ENCODE measurements around the gene ITGB7. TPM values are rescaled to one million over a fixed set of nuclear protein-coding genes. Genes with fewer than 3 reads are reported as not detected.

ITGB7 gene
- total and polyA plus RNA-seq, 2 donors (not counting 3 experiments of a cell fraction or from before 2014, with no cell fraction given): 0.17 TPM; not detected in 1

- H3K9ac ChIP-seq (replicated peaks; ENCODE audit: extremely low read depth, insufficient read depth, low read length): no peak overlapping the region
- intact Hi-C loops (cut with micrococcal nuclease): no loop called here
- H3K27me3 ChIP-seq (ENCODE audit: control insufficient read depth in 2 of 2, insufficient read depth in 2 of 2, low read length in 2 of 2): no peaks in the 10 kb centered on the region
- H3K4me1 ChIP-seq (ENCODE audit: control insufficient read depth, extremely low read depth, insufficient read depth, low read length): peaks cover 2% of the 10 kb centered on the region
- H3K9me1 ChIP-seq (replicated peaks; ENCODE audit: control insufficient read depth, extremely low read depth, insufficient read depth, low read length): no peaks in the 10 kb centered on the region
- DNase-seq (ENCODE audit: low read depth, low spot score) (no peak), FAIRE-seq (no peak)
- POLR2A ChIA-PET: no interaction called here
- TF ChIP-seq JUN (IDR thresholded peaks at IDR 0.05; ENCODE audit: borderline replicate concordance, insufficient read depth, insufficient read length, low read depth) (no peak), MAX (IDR thresholded peaks at IDR 0.05; ENCODE audit: insufficient read depth, insufficient read length) (no peak), EZH2 (IDR thresholded peaks at IDR 0.05; ENCODE audit: borderline replicate concordance, low read depth, low read length, severe bottlenecking) (no peak), GATA2 (IDR thresholded peaks at IDR 0.05; ENCODE audit: insufficient read depth, insufficient read length, low read depth, low read length) (no peak), MYC (IDR thresholded peaks at IDR 0.05; ENCODE audit: low read depth, low read length) (no peak), POLR2AphosphoS5 (IDR thresholded peaks at IDR 0.05; ENCODE audit: insufficient read depth, low read depth, low read length) (no peak), POLR2A (IDR thresholded peaks at IDR 0.05; ENCODE audit: low read depth, low read length) (no peak), FOS (IDR thresholded peaks at IDR 0.05; ENCODE audit: borderline replicate concordance, insufficient read depth, low read length) (no peak)
- TF ChIP-seq, protein P1, sequence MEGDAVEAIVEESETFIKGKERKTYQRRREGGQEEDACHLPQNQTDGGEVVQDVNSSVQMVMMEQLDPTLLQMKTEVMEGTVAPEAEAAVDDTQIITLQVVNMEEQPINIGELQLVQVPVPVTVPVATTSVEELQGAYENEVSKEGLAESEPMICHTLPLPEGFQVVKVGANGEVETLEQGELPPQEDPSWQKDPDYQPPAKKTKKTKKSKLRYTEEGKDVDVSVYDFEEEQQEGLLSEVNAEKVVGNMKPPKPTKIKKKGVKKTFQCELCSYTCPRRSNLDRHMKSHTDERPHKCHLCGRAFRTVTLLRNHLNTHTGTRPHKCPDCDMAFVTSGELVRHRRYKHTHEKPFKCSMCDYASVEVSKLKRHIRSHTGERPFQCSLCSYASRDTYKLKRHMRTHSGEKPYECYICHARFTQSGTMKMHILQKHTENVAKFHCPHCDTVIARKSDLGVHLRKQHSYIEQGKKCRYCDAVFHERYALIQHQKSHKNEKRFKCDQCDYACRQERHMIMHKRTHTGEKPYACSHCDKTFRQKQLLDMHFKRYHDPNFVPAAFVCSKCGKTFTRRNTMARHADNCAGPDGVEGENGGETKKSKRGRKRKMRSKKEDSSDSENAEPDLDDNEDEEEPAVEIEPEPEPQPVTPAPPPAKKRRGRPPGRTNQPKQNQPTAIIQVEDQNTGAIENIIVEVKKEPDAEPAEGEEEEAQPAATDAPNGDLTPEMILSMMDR (IDR thresholded peaks at IDR 0.05; ENCODE audit: extremely low read depth in 1 of 2, insufficient read depth in 1 of 2, low read depth in 1 of 2, low read length in 2 of 2): no peak
- H3K9me3 ChIP-seq (replicated peaks; ENCODE audit: control insufficient read depth, insufficient read depth, low read length): no peaks in the 10 kb centered on the region
- H3K79me2 ChIP-seq (ENCODE audit: control insufficient read depth, insufficient read depth, low read length): no peaks in the 10 kb centered on the region
- no peak overlapping the region for H3K27ac ChIP-seq (ENCODE audit: insufficient read depth, low read depth, low read length)
- no peak overlapping the region for H2AFZ ChIP-seq (ENCODE audit: low read depth, low read length)
- dilution Hi-C loops (cut with MboI; ENCODE audit: extremely low pct_ligation_motif_present, low sequenced_read_pairs): no loop called here
- H4K20me1 ChIP-seq (replicated peaks; ENCODE audit: control insufficient read depth, extremely low read depth, insufficient read depth, low read length): no peaks in the 10 kb centered on the region
- peaks cover 0 to 2% of the 10 kb centered on the region in 2 experiments for H3K36me3 ChIP-seq (ENCODE audit: control insufficient read depth in 2 of 2, extremely low read depth in 1 of 2, insufficient read depth in 2 of 2, low read length in 2 of 2)
- no TSS peak for BruUV-seq (replicated peaks)
- H3K4me2 ChIP-seq (ENCODE audit: insufficient read depth, low read length): no peak overlapping the region
- no peak overlapping the region for H3K4me3 ChIP-seq (replicated peaks in 1 of 3; ENCODE audit: insufficient read depth in 1 of 3, low read depth in 1 of 3, low read length in 3 of 3)
- CTCF ChIA-PET: interaction anchor here (0.8 to 2.1 kb wide), 6 partner anchors 11 to 143 kb away, joined by 3 to 16 read pairs (median 4); partner anchors contain the start of gene AAAS
These were observed 1.9 kb upstream of the ITGB7 start for GRCh38 chr12:53208877-53209463.

All from endothelial cell of umbilical vein (primary cell).